Neural crest cell (in vitro differentiated cells): Measurements from ENCODE around the gene MUC21. TPM values are rescaled to one million over a fixed set of nuclear protein-coding genes. Genes with fewer than 3 reads are reported as not detected.

Source experiments
- DNase-seq: peaks from one replicate; pipeline ENCODE4 v3.0.0; 2021; ENCODE audit warnings: low read depth, mixed read lengths, low spot score
- H3K27ac Mint-ChIP-seq: one replicate; pipeline ENCODE4 v1.8.0; 2021; ENCODE audit warnings: mild to moderate bottlenecking, mixed read lengths; ENCODE audit not compliant: unreplicated experiment
- H3K27me3 Mint-ChIP-seq: 2 replicates; pipeline ENCODE4 v1.8.0; 2021; ENCODE audit warnings: low read depth, mild to moderate bottlenecking, mixed read lengths
- H3K36me3 Mint-ChIP-seq: 2 replicates; pipeline ENCODE4 v1.8.0; 2021; ENCODE audit warnings: low read depth, mild to moderate bottlenecking, mixed read lengths
- H3K4me1 Mint-ChIP-seq: 2 replicates; pipeline ENCODE4 v1.8.0; 2021; ENCODE audit warnings: mixed read lengths
- H3K4me3 Mint-ChIP-seq: one replicate; pipeline ENCODE4 v1.8.0; 2021; ENCODE audit warnings: mild to moderate bottlenecking, mixed read lengths
- H3K9me3 Mint-ChIP-seq: 2 replicates; pipeline ENCODE4 v1.8.0; 2021; ENCODE audit warnings: mixed read lengths
- total RNA-seq: library from RNA; stranded (reverse); gene quantifications from 2 replicates; pipeline ENCODE4 v1.2.1, GENCODE V29; 2021
- TF ChIP-seq, protein P1 (sequence below): fragments of 200-600 bp; sonication (generic); conservative IDR thresholded peaks from 2 replicates; pipeline ENCODE4 v1.5.0; 2021; ENCODE audit warnings: antibody characterized with exemption, mild to moderate bottlenecking

The MUC21 gene
- total RNA-seq, 1 donor from 2014 or later = not detected

DNA sequence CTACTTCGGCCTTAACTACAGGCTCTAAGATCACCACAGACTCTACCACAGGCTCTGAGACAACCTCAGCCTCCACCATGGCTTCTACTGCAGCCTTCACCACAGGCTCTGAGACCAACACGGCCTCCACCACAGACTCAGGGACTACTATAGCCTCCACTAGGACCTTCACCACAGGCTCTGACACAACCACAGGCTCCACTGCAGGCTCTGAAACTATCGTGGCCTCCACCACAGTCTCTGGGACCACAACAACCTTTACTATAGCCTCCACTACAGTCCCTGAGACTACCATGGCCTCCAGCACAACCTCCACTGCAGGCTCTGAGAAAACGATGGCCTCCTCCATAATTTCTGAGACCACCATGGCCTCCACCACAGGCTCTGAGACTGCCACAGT, 42.1 kb downstream of the MUC21 start:
- TF ChIP-seq, protein P1, sequence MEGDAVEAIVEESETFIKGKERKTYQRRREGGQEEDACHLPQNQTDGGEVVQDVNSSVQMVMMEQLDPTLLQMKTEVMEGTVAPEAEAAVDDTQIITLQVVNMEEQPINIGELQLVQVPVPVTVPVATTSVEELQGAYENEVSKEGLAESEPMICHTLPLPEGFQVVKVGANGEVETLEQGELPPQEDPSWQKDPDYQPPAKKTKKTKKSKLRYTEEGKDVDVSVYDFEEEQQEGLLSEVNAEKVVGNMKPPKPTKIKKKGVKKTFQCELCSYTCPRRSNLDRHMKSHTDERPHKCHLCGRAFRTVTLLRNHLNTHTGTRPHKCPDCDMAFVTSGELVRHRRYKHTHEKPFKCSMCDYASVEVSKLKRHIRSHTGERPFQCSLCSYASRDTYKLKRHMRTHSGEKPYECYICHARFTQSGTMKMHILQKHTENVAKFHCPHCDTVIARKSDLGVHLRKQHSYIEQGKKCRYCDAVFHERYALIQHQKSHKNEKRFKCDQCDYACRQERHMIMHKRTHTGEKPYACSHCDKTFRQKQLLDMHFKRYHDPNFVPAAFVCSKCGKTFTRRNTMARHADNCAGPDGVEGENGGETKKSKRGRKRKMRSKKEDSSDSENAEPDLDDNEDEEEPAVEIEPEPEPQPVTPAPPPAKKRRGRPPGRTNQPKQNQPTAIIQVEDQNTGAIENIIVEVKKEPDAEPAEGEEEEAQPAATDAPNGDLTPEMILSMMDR = no peak
- no peaks in the 10 kb centered on the region for H3K4me1 Mint-ChIP-seq
- no peak overlapping the region for H3K27ac Mint-ChIP-seq
- no peak overlapping the region for H3K4me3 Mint-ChIP-seq
- peaks cover 4% of the 10 kb centered on the region for H3K27me3 Mint-ChIP-seq
- H3K9me3 Mint-ChIP-seq = peaks cover 4% of the 10 kb centered on the region
- no peaks in the 10 kb centered on the region for H3K36me3 Mint-ChIP-seq
- no peak for DNase-seq

DNA sequence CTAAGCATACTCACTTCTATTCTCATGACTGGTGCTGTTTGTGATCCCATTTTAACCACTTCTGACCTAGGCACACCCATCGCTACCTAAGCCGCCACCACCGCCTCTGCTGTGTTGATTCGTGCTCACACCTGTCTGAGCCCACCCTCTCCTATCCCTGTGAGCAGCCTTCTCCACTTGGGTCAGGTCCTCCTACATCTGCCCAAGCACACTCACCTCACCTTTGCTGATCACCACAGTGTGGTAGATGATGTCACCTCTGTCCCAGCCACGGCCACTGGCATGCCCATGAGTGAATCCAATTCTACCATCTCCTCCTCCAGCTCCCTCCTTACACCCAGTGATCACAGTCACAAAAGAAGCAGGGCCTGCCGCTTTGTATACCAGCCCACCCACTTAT, 47.6 kb downstream of the MUC21 start:
- H3K27me3 Mint-ChIP-seq = peaks cover 11% of the 10 kb centered on the region
- TF ChIP-seq, protein P1 = no peak
- H3K27ac Mint-ChIP-seq = no peak overlapping the region
- no peak for DNase-seq
- H3K9me3 Mint-ChIP-seq = no peaks in the 10 kb centered on the region
- no peak overlapping the region for H3K4me3 Mint-ChIP-seq
- H3K36me3 Mint-ChIP-seq = no peaks in the 10 kb centered on the region
- H3K4me1 Mint-ChIP-seq = no peaks in the 10 kb centered on the region

DNA sequence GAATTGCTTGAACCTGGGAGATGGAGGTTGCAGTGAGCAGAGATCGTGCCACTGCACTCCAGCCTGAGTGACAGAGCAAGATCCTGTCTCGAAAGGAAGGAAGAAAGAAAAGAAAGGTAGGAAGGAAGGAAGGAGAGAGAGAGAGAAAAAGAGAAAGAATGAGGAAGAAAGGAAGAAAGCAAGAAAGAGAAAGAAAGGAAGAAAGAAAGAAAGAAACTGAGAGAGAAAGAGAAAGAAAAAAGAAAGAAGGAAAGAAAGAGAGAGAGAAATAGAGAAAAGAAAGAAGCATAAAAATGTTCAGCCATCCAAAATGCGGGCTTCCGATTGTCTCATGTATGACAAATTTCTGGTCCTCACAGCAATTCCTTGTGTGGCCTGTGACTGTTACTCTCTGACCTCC, 49.6 kb downstream of the MUC21 start:
- Mint-ChIP-seq H3K4me1 (no peaks in the 10 kb centered on the region), H3K27ac (peak overlapping the region; percentile 37), H3K36me3 (no peaks in the 10 kb centered on the region), H3K4me3 (no peak overlapping the region), H3K27me3 (peaks cover 11% of the 10 kb centered on the region), H3K9me3 (no peaks in the 10 kb centered on the region)
- DNase-seq = no peak
- TF ChIP-seq, protein P1 = no peak

DNA sequence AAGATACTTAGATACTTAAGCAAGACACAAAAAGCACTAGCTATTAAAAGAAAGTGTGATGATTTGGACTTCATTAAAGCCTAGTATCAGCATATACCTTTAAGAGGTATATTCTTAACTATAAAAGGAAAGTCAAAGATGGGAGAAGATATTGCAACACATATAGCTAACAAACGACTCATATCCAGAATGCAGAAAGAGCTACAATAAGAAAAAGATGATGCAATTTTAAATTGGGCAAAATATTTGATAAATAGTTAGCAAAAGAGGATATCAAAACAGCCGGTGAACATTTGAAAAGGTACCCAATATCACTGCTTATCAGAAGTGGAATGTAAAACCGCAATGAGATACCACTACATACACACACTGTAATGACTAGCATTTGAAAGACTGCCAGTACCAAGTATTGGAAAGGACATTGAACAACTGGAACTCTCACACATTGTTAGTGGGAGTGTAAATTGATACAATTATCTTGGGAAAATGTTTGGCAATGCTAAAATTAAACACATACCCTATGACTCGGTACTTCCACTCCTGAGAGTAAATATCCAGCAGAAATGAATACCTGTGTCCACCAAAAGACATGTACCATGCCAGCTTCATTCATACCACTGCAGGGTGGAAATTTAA, 52.5 kb downstream of the MUC21 start:
- H3K27ac Mint-ChIP-seq = no peak overlapping the region
- H3K27me3 Mint-ChIP-seq = peaks cover 9% of the 10 kb centered on the region

DNA sequence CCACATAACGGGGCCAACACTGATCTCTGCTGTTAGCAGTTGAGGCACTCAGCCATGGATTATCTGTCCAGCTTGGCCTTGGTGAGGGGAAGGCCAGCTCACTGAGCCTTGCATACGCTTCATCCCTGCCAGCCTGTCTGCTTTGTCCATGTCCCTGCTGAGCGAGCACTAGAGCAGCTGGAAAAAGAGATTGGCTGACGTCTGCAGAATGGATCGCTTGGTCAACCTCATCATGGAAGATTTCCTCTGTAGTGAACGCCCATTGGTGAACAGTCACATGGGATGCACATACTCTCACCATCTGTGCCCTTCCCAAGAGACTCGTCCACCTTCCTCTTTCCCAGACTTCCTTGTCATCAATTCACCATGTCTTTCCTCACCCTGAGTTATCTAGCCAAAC, 53.7 kb downstream of the MUC21 start:
- DNase-seq = no peak
- no peaks in the 10 kb centered on the region for H3K36me3 Mint-ChIP-seq
- no peaks in the 10 kb centered on the region for H3K4me1 Mint-ChIP-seq
- no peak overlapping the region for H3K4me3 Mint-ChIP-seq
- TF ChIP-seq, protein P1 = no peak
- H3K27me3 Mint-ChIP-seq = peaks cover 6% of the 10 kb centered on the region
- H3K9me3 Mint-ChIP-seq = no peaks in the 10 kb centered on the region
- no peak overlapping the region for H3K27ac Mint-ChIP-seq

More for the DNA sequence above, 52.5 kb downstream of the MUC21 start:
- Mint-ChIP-seq H3K4me1 (no peaks in the 10 kb centered on the region), H3K4me3 (no peak overlapping the region), H3K9me3 (no peaks in the 10 kb centered on the region), H3K36me3 (no peaks in the 10 kb centered on the region)
- TF ChIP-seq, protein P1 = no peak
- DNase-seq = no peak
